ENCODE results near the gene CCNY. TPM values are rescaled to one million over a fixed set of nuclear protein-coding genes. Genes with fewer than 3 reads are reported as not detected.
A peak's percentile ranks its signal among the peaks of the same experiment; 100 is the strongest.

The CCNY gene
- total RNA-seq, 1 experiment from 2014 or later, result 122 TPM

GRCh38 chr10:35588836-35589235 lies 252.5 kb downstream of the CCNY start:
- no peak for DNase-seq
- peaks cover 10% of the 10 kb centered on the region for H3K27me3 Mint-ChIP-seq (ENCODE audit: insufficient read depth, unreplicated experiment)
- H3K27ac Mint-ChIP-seq (ENCODE audit: unreplicated experiment), result no peak overlapping the region
- POLR2A ChIA-PET, result no interaction called here
- no peaks in the 10 kb centered on the region for H3K4me1 Mint-ChIP-seq (ENCODE audit: low read depth, unreplicated experiment)
- Histone ChIP-seq H3K4me1 (no peaks in the 10 kb centered on the region), H3K36me3 (ENCODE audit: control insufficient read depth, insufficient read depth, low read length) (no peaks in the 10 kb centered on the region), H3K9me3 (no peaks in the 10 kb centered on the region), H3K27me3 (replicated peaks; ENCODE audit: control insufficient read depth, insufficient read depth, low read length) (no peaks in the 10 kb centered on the region), H3K4me3 (ENCODE audit: low read depth, low read length) (no peak overlapping the region)
- H3K36me3 Mint-ChIP-seq (ENCODE audit: insufficient read depth, unreplicated experiment), result no peaks in the 10 kb centered on the region
- CTCF ChIA-PET, result interaction anchor here (0.5 kb wide), 1 partner anchor 225 kb away, joined by 3 read pairs; no protein-coding TSS in a partner anchor
- intact Hi-C loops (cut with micrococcal nuclease; ENCODE audit: unreplicated experiment), result no loop called here
- TF ChIP-seq CTCF (IDR thresholded peaks at IDR 0.05; ENCODE audit: insufficient read depth in 1 of 2, low read depth in 1 of 2, low read length in 1 of 2, severe bottlenecking in 1 of 2, unreplicated experiment in 1 of 2), result no peak
- no TSS peak for BruUV-seq (replicated peaks)
- H3K4me3 Mint-ChIP-seq (ENCODE audit: unreplicated experiment), result no peak overlapping the region
- H3K9me3 Mint-ChIP-seq (ENCODE audit: unreplicated experiment), result no peaks in the 10 kb centered on the region

GRCh38 chr10:35592441-35592840 lies 256.1 kb downstream of the CCNY start:
- DNase-seq, result no peak
- H3K27ac Mint-ChIP-seq (ENCODE audit: unreplicated experiment), result no peak overlapping the region
- intact Hi-C loops (cut with micrococcal nuclease; ENCODE audit: unreplicated experiment), result no loop called here
- no peaks in the 10 kb centered on the region for H3K36me3 Mint-ChIP-seq (ENCODE audit: insufficient read depth, unreplicated experiment)
- no TSS peak for BruUV-seq (replicated peaks)
- no peaks in the 10 kb centered on the region for H3K27me3 Mint-ChIP-seq (ENCODE audit: insufficient read depth, unreplicated experiment)
- no peaks in the 10 kb centered on the region for H3K9me3 ChIP-seq
- H3K27me3 ChIP-seq (replicated peaks; ENCODE audit: control insufficient read depth, insufficient read depth, low read length), result no peaks in the 10 kb centered on the region
- H3K4me3 ChIP-seq (ENCODE audit: low read depth, low read length), result no peak overlapping the region
- no peaks in the 10 kb centered on the region for H3K4me1 ChIP-seq
- H3K36me3 ChIP-seq (ENCODE audit: control insufficient read depth, insufficient read depth, low read length), result no peaks in the 10 kb centered on the region
- CTCF ChIA-PET, result no interaction called here
- H3K4me3 Mint-ChIP-seq (ENCODE audit: unreplicated experiment), result no peak overlapping the region
- TF ChIP-seq CTCF (IDR thresholded peaks at IDR 0.05; ENCODE audit: insufficient read depth in 1 of 2, low read depth in 1 of 2, low read length in 1 of 2, severe bottlenecking in 1 of 2, unreplicated experiment in 1 of 2), result no peak
- H3K9me3 Mint-ChIP-seq (ENCODE audit: unreplicated experiment), result no peaks in the 10 kb centered on the region
- POLR2A ChIA-PET, result no interaction called here
- H3K4me1 Mint-ChIP-seq (ENCODE audit: low read depth, unreplicated experiment), result no peaks in the 10 kb centered on the region

GRCh38 chr10:35594115-35595079 lies 258.1 kb downstream of the CCNY start:
- CTCF ChIA-PET, result no interaction called here
- intact Hi-C loops (cut with micrococcal nuclease; ENCODE audit: unreplicated experiment), result no loop called here
- H3K9me3 ChIP-seq, result no peaks in the 10 kb centered on the region
- POLR2A ChIA-PET, result no interaction called here
- no peaks in the 10 kb centered on the region for H3K36me3 ChIP-seq (ENCODE audit: control insufficient read depth, insufficient read depth, low read length)
- H3K4me1 ChIP-seq, result no peaks in the 10 kb centered on the region
- Mint-ChIP-seq H3K4me1 (ENCODE audit: low read depth, unreplicated experiment) (no peaks in the 10 kb centered on the region), H3K4me3 (ENCODE audit: unreplicated experiment) (no peak overlapping the region), H3K27me3 (ENCODE audit: insufficient read depth, unreplicated experiment) (no peaks in the 10 kb centered on the region), H3K9me3 (ENCODE audit: unreplicated experiment) (no peaks in the 10 kb centered on the region), H3K27ac (ENCODE audit: unreplicated experiment) (no peak overlapping the region), H3K36me3 (ENCODE audit: insufficient read depth, unreplicated experiment) (no peaks in the 10 kb centered on the region)
- no TSS peak for BruUV-seq (replicated peaks)
- DNase-seq, result peak in 1 of 2 experiments; percentile 20
- TF ChIP-seq CTCF (IDR thresholded peaks at IDR 0.05; ENCODE audit: insufficient read depth in 1 of 2, low read depth in 1 of 2, low read length in 1 of 2, severe bottlenecking in 1 of 2, unreplicated experiment in 1 of 2), result no peak
- no peaks in the 10 kb centered on the region for H3K27me3 ChIP-seq (replicated peaks; ENCODE audit: control insufficient read depth, insufficient read depth, low read length)
- H3K4me3 ChIP-seq (ENCODE audit: low read depth, low read length), result no peak overlapping the region

Data from Caco-2 (cell line).